T-helper 1 cell treated with Interleukin-12 subunit alpha and Interleukin-12 subunit beta and Interleukin-4 antibody, amounts not matched to agents 30 ng/mL and 1 ng/mL, for 36 hours (primary cell): ENCODE measurements around the gene SCARF2. TPM values are rescaled to one million over a fixed set of nuclear protein-coding genes. Genes with fewer than 3 reads are reported as not detected.
"Not testable (repeated sequence)": the region's sequence is repeated elsewhere in the genome, so short reads cannot be mapped to it uniquely, and the experiment has no call there.

Experiments
- intact Hi-C: fragments of 100-400 bp; cut with micrococcal nuclease; formaldehyde crosslinking; loops from one replicate; pipeline ENCODE4 v1.15.1; 2024
- total RNA-seq: library from RNA; stranded (reverse); gene quantifications from 2 replicates; pipeline ENCODE4 v1.2.3, GENCODE V29; 2022

Gene SCARF2
- total RNA-seq, result 0.61 and 0.86 TPM in 2 replicates

- intact Hi-C loops, result loop anchor here (1.0 kb wide), 1 partner anchor 9 kb away; no protein-coding TSS in a partner anchor
These were observed at the start of gene SCARF2 for GRCh38 chr22:20437613-20438426. Gene SCARF2, minus strand, starts transcription at chr22:20437825. Its CDS starts 71 bp downstream, at chr22:20437754.

GRCh38 chr22:20486229-20486628 is 48.6 kb upstream of the SCARF2 start:
- intact Hi-C loops, result no loop called here

GRCh38 chr22:20484948-20485683 is 47.5 kb upstream of the SCARF2 start:
- intact Hi-C loops, result no loop called here

- intact Hi-C loops, result no loop called here
These were observed 46.1 kb upstream of the SCARF2 start for GRCh38 chr22:20483771-20484170.

GRCh38 chr22:20483143-20483506 is 45.5 kb upstream of the SCARF2 start:
- intact Hi-C loops, result not testable (repeated sequence)

GRCh38 chr22:20479612-20480196 is 42.1 kb upstream of the SCARF2 start:
- intact Hi-C loops, result no loop called here

- intact Hi-C loops, result not testable (repeated sequence)
These were observed 40.4 kb upstream of the SCARF2 start for GRCh38 chr22:20478059-20478458.

GRCh38 chr22:20475569-20475968 is 37.9 kb upstream of the SCARF2 start:
- intact Hi-C loops, result not testable (repeated sequence)

- intact Hi-C loops, result no loop called here
These were observed 37.5 kb upstream of the SCARF2 start for GRCh38 chr22:20475115-20475436.

- intact Hi-C loops, result no loop called here
These were observed 35.2 kb upstream of the SCARF2 start for GRCh38 chr22:20472629-20473442.

GRCh38 chr22:20471126-20471833 is 33.7 kb upstream of the SCARF2 start:
- intact Hi-C loops, result no loop called here

- intact Hi-C loops, result not testable (repeated sequence)
These were observed 32.9 kb upstream of the SCARF2 start for GRCh38 chr22:20470525-20470924.

GRCh38 chr22:20469110-20469868 is 31.7 kb upstream of the SCARF2 start:
- intact Hi-C loops, result no loop called here

GRCh38 chr22:20466659-20467379 is 29.2 kb upstream of the SCARF2 start:
- intact Hi-C loops, result no loop called here

GRCh38 chr22:20465759-20466077 is 28.1 kb upstream of the SCARF2 start:
- intact Hi-C loops, result loop anchor here (2.0 kb wide), 1 partner anchor 47 kb away; no protein-coding TSS in a partner anchor

- intact Hi-C loops, result loop anchor here (1.0 to 5.0 kb wide), 5 partner anchors 9 to 143 kb away; partner anchors contain the start of genes DGCR6L and MED15
These were observed 27.5 kb upstream of the SCARF2 start for GRCh38 chr22:20464912-20465758.

GRCh38 chr22:20464096-20464614 is 26.5 kb upstream of the SCARF2 start:
- intact Hi-C loops, result loop anchor here (1.0 to 5.0 kb wide), 5 partner anchors 8 to 142 kb away; partner anchors contain the start of genes DGCR6L and MED15
